HAP-1 (cell line): ENCODE data around the gene SCARF2.

ENCODE experiments used
- DNase-seq, 2 experiments: peaks; one replicate each; pipeline ENCODE4 v3.0.0-alpha.2; 2016 to 2020; ENCODE audit warnings: low spot score in 2 of 2
- H3K27me3 ChIP-seq: fragments of 250-450 bp; sonication (Bioruptor Pico); 2 replicates; pipeline ENCODE4 v1.5.1; 2020; ENCODE audit warnings: low read depth, mild to moderate bottlenecking, moderate library complexity
- H3K36me3 ChIP-seq: fragments of 250-450 bp; sonication (Bioruptor Pico); replicated peaks from 2 replicates; pipeline ENCODE4 v1.5.1; 2020; ENCODE audit warnings: mild to moderate bottlenecking
- H3K4me1 ChIP-seq: fragments of 250-450 bp; sonication (Bioruptor Pico); 2 replicates; pipeline ENCODE4 v1.5.1; 2020; ENCODE audit warnings: mild to moderate bottlenecking
- H3K4me3 ChIP-seq: fragments of 250-450 bp; sonication (Bioruptor Pico); 2 replicates; pipeline ENCODE4 v1.5.1; 2020; ENCODE audit warnings: mild to moderate bottlenecking, moderate library complexity
- H3K9me3 ChIP-seq: fragments of 250-450 bp; sonication (Bioruptor Pico); 2 replicates; pipeline ENCODE4 v1.5.1; 2020; ENCODE audit warnings: mild to moderate bottlenecking, moderate library complexity
- in situ Hi-C: fragments of 300-500 bp; cut with MboI; formaldehyde crosslinking; loops from 3 replicates; pipeline ENCODE4 v1.14.3; 2020; ENCODE audit warnings: low sequenced_read_pairs, inconsistent platforms, mixed read lengths

Gene SCARF2

GRCh38 chr22:20431511-20432192, 6.0 kb downstream of the SCARF2 start:
- Histone ChIP-seq H3K9me3 (no peaks in the 10 kb centered on the region), H3K27me3 (no peaks in the 10 kb centered on the region), H3K4me3 (no peak overlapping the region), H3K4me1 (peaks cover 4% of the 10 kb centered on the region; the same call in 1 of the 2 replicates), H3K36me3 (peaks cover 34% of the 10 kb centered on the region)
- DNase-seq: no peak
- in situ Hi-C loops: no loop called here

GRCh38 chr22:20430720-20431510, 6.7 kb downstream of the SCARF2 start:
- DNase-seq: no peak

GRCh38 chr22:20430101-20430719, 7.4 kb downstream of the SCARF2 start:
- Histone ChIP-seq H3K9me3 (no peaks in the 10 kb centered on the region), H3K4me1 (no peaks in the 10 kb centered on the region), H3K4me3 (no peak overlapping the region), H3K36me3 (peaks cover 34% of the 10 kb centered on the region), H3K27me3 (no peaks in the 10 kb centered on the region)
- no peak for DNase-seq
- in situ Hi-C loops: no loop called here

More at GRCh38 chr22:20430720-20431510, 6.7 kb downstream of the SCARF2 start:
- Histone ChIP-seq H3K4me1 (peaks cover 3% of the 10 kb centered on the region; the same call in 1 of the 2 replicates), H3K9me3 (no peaks in the 10 kb centered on the region), H3K27me3 (no peaks in the 10 kb centered on the region), H3K36me3 (peaks cover 34% of the 10 kb centered on the region), H3K4me3 (no peak overlapping the region)
- in situ Hi-C loops: no loop called here

GRCh38 chr22:20429254-20430100, 8.1 kb downstream of the SCARF2 start:
- H3K4me3 ChIP-seq: no peak overlapping the region
- no peaks in the 10 kb centered on the region for H3K9me3 ChIP-seq
- DNase-seq: peak in 1 of 2 experiments; percentile 44
- H3K36me3 ChIP-seq: peaks cover 36% of the 10 kb centered on the region
- H3K4me1 ChIP-seq: no peaks in the 10 kb centered on the region
- in situ Hi-C loops: no loop called here
- no peaks in the 10 kb centered on the region for H3K27me3 ChIP-seq

GRCh38 chr22:20428496-20429253, 8.9 kb downstream of the SCARF2 start:
- Histone ChIP-seq H3K27me3 (no peaks in the 10 kb centered on the region), H3K4me1 (no peaks in the 10 kb centered on the region), H3K9me3 (no peaks in the 10 kb centered on the region), H3K36me3 (peaks cover 36% of the 10 kb centered on the region), H3K4me3 (no peak overlapping the region)
- in situ Hi-C loops: no loop called here
- no peak for DNase-seq

GRCh38 chr22:20427945-20428417, 9.6 kb downstream of the SCARF2 start:
- Histone ChIP-seq H3K36me3 (peaks cover 36% of the 10 kb centered on the region), H3K4me1 (no peaks in the 10 kb centered on the region), H3K4me3 (no peak overlapping the region), H3K9me3 (no peaks in the 10 kb centered on the region), H3K27me3 (no peaks in the 10 kb centered on the region)
- DNase-seq: no peak
- in situ Hi-C loops: no loop called here

- Histone ChIP-seq H3K4me1 (no peaks in the 10 kb centered on the region), H3K4me3 (no peak overlapping the region), H3K27me3 (no peaks in the 10 kb centered on the region), H3K9me3 (no peaks in the 10 kb centered on the region), H3K36me3 (peaks cover 36% of the 10 kb centered on the region)
- DNase-seq: no peak
- in situ Hi-C loops: no loop called here
These were observed 10.3 kb downstream of the SCARF2 start for GRCh38 chr22:20427104-20427944.

- DNase-seq: no peak
- H3K9me3 ChIP-seq: no peaks in the 10 kb centered on the region
- in situ Hi-C loops: no loop called here
- H3K4me1 ChIP-seq: no peaks in the 10 kb centered on the region
- H3K27me3 ChIP-seq: no peaks in the 10 kb centered on the region
- H3K36me3 ChIP-seq: peaks cover 36% of the 10 kb centered on the region
- no peak overlapping the region for H3K4me3 ChIP-seq
These were observed 11.4 kb downstream of the SCARF2 start for GRCh38 chr22:20426259-20426615.

GRCh38 chr22:20425566-20426258, 11.9 kb downstream of the SCARF2 start:
- in situ Hi-C loops: no loop called here

GRCh38 chr22:20424932-20425565, 12.6 kb downstream of the SCARF2 start:
- in situ Hi-C loops: no loop called here
- H3K4me3 ChIP-seq: no peak overlapping the region

More at GRCh38 chr22:20425566-20426258, 11.9 kb downstream of the SCARF2 start:
- no peak for DNase-seq
- H3K36me3 ChIP-seq: peaks cover 33% of the 10 kb centered on the region
- H3K4me3 ChIP-seq: no peak overlapping the region
- no peaks in the 10 kb centered on the region for H3K27me3 ChIP-seq
- no peaks in the 10 kb centered on the region for H3K9me3 ChIP-seq
- no peaks in the 10 kb centered on the region for H3K4me1 ChIP-seq

GRCh38 chr22:20424568-20424931, 13.1 kb downstream of the SCARF2 start:
- in situ Hi-C loops: no loop called here
- Histone ChIP-seq H3K27me3 (no peaks in the 10 kb centered on the region), H3K4me3 (no peak overlapping the region), H3K4me1 (no peaks in the 10 kb centered on the region), H3K9me3 (no peaks in the 10 kb centered on the region), H3K36me3 (peaks cover 21% of the 10 kb centered on the region)
- no peak for DNase-seq

More at GRCh38 chr22:20424932-20425565, 12.6 kb downstream of the SCARF2 start:
- DNase-seq: no peak
- peaks cover 26% of the 10 kb centered on the region for H3K36me3 ChIP-seq
- no peaks in the 10 kb centered on the region for H3K9me3 ChIP-seq
- H3K27me3 ChIP-seq: no peaks in the 10 kb centered on the region
- no peaks in the 10 kb centered on the region for H3K4me1 ChIP-seq
